ENCODE results near the gene DCHS2. TPM values are rescaled to one million over a fixed set of nuclear protein-coding genes. Genes with fewer than 3 reads are reported as not detected.

Gene DCHS2
- total and polyA plus RNA-seq, 2 of the 8 experiments (the other 6 are each of a cell fraction or from before 2014, with no cell fraction given) = 0.54 to 2.6 TPM

DNA sequence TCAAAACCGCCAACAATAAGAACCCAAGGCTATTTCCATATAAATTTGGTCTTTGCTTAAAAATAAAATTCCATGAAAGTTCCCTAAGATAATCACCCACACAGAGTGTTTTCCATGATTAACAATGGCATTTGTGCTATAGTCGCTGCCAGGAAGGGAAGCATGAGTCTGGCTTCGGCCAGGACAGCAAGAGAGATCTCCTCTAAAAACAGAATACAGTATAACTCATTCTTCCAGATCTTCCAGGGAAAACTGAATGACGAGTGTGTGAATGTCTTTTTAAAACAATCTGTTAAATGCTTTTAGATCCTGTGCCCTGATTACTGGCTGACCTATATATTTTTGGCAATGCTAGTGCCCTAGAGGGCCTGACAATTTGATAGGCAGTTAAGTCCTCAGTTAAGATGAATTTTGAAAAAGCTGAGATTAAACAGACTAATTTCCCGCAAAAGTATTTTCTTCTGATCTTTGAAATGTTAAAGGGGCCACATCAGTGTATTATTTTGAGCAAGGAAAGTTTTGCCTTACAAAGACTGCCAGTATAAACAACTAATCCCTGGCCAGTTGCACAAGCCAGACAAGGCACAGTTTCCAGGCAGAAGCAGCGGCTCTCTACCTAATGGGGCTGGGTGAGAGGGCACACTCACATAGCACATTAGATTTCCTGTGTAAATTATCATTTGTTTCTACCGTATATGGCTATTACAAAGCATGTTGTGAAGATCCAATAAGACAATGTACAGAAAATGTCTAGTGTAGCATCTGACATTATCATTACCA is 127.3 kb downstream of the DCHS2 start (continued):
- TF ChIP-seq, protein P1, sequence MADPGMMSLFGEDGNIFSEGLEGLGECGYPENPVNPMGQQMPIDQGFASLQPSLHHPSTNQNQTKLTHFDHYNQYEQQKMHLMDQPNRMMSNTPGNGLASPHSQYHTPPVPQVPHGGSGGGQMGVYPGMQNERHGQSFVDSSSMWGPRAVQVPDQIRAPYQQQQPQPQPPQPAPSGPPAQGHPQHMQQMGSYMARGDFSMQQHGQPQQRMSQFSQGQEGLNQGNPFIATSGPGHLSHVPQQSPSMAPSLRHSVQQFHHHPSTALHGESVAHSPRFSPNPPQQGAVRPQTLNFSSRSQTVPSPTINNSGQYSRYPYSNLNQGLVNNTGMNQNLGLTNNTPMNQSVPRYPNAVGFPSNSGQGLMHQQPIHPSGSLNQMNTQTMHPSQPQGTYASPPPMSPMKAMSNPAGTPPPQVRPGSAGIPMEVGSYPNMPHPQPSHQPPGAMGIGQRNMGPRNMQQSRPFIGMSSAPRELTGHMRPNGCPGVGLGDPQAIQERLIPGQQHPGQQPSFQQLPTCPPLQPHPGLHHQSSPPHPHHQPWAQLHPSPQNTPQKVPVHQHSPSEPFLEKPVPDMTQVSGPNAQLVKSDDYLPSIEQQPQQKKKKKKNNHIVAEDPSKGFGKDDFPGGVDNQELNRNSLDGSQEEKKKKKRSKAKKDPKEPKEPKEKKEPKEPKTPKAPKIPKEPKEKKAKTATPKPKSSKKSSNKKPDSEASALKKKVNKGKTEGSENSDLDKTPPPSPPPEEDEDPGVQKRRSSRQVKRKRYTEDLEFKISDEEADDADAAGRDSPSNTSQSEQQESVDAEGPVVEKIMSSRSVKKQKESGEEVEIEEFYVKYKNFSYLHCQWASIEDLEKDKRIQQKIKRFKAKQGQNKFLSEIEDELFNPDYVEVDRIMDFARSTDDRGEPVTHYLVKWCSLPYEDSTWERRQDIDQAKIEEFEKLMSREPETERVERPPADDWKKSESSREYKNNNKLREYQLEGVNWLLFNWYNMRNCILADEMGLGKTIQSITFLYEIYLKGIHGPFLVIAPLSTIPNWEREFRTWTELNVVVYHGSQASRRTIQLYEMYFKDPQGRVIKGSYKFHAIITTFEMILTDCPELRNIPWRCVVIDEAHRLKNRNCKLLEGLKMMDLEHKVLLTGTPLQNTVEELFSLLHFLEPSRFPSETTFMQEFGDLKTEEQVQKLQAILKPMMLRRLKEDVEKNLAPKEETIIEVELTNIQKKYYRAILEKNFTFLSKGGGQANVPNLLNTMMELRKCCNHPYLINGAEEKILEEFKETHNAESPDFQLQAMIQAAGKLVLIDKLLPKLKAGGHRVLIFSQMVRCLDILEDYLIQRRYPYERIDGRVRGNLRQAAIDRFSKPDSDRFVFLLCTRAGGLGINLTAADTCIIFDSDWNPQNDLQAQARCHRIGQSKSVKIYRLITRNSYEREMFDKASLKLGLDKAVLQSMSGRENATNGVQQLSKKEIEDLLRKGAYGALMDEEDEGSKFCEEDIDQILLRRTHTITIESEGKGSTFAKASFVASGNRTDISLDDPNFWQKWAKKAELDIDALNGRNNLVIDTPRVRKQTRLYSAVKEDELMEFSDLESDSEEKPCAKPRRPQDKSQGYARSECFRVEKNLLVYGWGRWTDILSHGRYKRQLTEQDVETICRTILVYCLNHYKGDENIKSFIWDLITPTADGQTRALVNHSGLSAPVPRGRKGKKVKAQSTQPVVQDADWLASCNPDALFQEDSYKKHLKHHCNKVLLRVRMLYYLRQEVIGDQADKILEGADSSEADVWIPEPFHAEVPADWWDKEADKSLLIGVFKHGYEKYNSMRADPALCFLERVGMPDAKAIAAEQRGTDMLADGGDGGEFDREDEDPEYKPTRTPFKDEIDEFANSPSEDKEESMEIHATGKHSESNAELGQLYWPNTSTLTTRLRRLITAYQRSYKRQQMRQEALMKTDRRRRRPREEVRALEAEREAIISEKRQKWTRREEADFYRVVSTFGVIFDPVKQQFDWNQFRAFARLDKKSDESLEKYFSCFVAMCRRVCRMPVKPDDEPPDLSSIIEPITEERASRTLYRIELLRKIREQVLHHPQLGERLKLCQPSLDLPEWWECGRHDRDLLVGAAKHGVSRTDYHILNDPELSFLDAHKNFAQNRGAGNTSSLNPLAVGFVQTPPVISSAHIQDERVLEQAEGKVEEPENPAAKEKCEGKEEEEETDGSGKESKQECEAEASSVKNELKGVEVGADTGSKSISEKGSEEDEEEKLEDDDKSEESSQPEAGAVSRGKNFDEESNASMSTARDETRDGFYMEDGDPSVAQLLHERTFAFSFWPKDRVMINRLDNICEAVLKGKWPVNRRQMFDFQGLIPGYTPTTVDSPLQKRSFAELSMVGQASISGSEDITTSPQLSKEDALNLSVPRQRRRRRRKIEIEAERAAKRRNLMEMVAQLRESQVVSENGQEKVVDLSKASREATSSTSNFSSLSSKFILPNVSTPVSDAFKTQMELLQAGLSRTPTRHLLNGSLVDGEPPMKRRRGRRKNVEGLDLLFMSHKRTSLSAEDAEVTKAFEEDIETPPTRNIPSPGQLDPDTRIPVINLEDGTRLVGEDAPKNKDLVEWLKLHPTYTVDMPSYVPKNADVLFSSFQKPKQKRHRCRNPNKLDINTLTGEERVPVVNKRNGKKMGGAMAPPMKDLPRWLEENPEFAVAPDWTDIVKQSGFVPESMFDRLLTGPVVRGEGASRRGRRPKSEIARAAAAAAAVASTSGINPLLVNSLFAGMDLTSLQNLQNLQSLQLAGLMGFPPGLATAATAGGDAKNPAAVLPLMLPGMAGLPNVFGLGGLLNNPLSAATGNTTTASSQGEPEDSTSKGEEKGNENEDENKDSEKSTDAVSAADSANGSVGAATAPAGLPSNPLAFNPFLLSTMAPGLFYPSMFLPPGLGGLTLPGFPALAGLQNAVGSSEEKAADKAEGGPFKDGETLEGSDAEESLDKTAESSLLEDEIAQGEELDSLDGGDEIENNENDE (IDR thresholded peaks at IDR 0.05; ENCODE audit: insufficient replicate concordance, low read length) = no peak
- TF ChIP-seq GTF2F1 (IDR thresholded peaks at IDR 0.05; ENCODE audit: borderline replicate concordance, low read depth, low read length) (no peak), CTBP2 (IDR thresholded peaks at IDR 0.05; ENCODE audit: borderline replicate concordance, insufficient read depth, insufficient read length, low read length) (no peak)

All from H1 (cell line).